HepG2 (cell line): Measurements from ENCODE around the gene DLG2. TPM values are rescaled to one million over a fixed set of nuclear protein-coding genes. Genes with fewer than 3 reads are reported as not detected.

Experiments
- BHLHE40 ChIP-seq: IDR thresholded peaks from 2 replicates; pipeline ENCODE4 v1.6.1; 2011; ENCODE audit warnings: low read length, improper control_type of control experiment
- CCAR2 ChIP-seq: fragments of 200-400 bp; formaldehyde crosslinking; optimal IDR thresholded peaks from 2 replicates; pipeline ENCODE3; 2018; ENCODE audit warnings: low read depth, mild to moderate bottlenecking, low read length, moderate library complexity
- CENPT ChIP-seq: sonication (generic); formaldehyde crosslinking; IDR thresholded peaks from 2 replicates; pipeline ENCODE4 v1.8.0; 2022; ENCODE audit warnings: low read depth, mild to moderate bottlenecking, moderate library complexity, missing genetic modification reagents
- EEA1 ChIP-seq: sonication (generic); formaldehyde crosslinking; IDR thresholded peaks from 2 replicates; pipeline ENCODE4 v1.5.1; 2020; ENCODE audit warnings: mild to moderate bottlenecking, missing genetic modification reagents, borderline replicate concordance
- IKZF1 ChIP-seq: fragments of 450-650 bp; IDR thresholded peaks from 2 replicates; pipeline ENCODE4 v1.7.1; 2016
- KLF12 ChIP-seq: sonication (generic); formaldehyde crosslinking; IDR thresholded peaks from 2 replicates; pipeline ENCODE4 v1.4.0; 2020; ENCODE audit warnings: missing genetic modification reagents, borderline replicate concordance
- MED13 ChIP-seq: sonication (generic); formaldehyde crosslinking; IDR thresholded peaks from 2 replicates; pipeline ENCODE4 v1.5.0; 2020; ENCODE audit warnings: missing genetic modification reagents
- ONECUT2 ChIP-seq: sonication (generic); formaldehyde crosslinking; IDR thresholded peaks from 2 replicates; pipeline ENCODE4 v1.4.0; 2020; ENCODE audit warnings: missing genetic modification reagents
- RFXANK ChIP-seq: IDR thresholded peaks from 2 replicates; pipeline ENCODE4 v1.6.1; 2016
- RORA ChIP-seq: sonication (generic); formaldehyde crosslinking; IDR thresholded peaks from 2 replicates; pipeline ENCODE4 v1.5.0; 2020; ENCODE audit warnings: mild to moderate bottlenecking, missing genetic modification reagents, moderate library complexity
- SCMH1 ChIP-seq: sonication (generic); formaldehyde crosslinking; IDR thresholded peaks from 2 replicates; pipeline ENCODE4 v1.9.0; 2021; ENCODE audit warnings: missing genetic modification reagents, mild to moderate bottlenecking, borderline replicate concordance
- TMF1 ChIP-seq: sonication (generic); formaldehyde crosslinking; IDR thresholded peaks from 2 replicates; pipeline ENCODE4 v1.8.1; 2022; ENCODE audit warnings: low read depth, missing genetic modification reagents
- ZBTB20 ChIP-seq: sonication (generic); formaldehyde crosslinking; IDR thresholded peaks from 2 replicates; pipeline ENCODE4 v1.8.1; 2023; ENCODE audit warnings: missing genetic modification reagents, low read depth, mild to moderate bottlenecking, borderline replicate concordance
- ZFP62 ChIP-seq: sonication (generic); formaldehyde crosslinking; IDR thresholded peaks from 2 replicates; pipeline ENCODE4 v1.4.0; 2020; ENCODE audit warnings: missing genetic modification reagents
- ZNF235 ChIP-seq: sonication (generic); formaldehyde crosslinking; IDR thresholded peaks from 2 replicates; pipeline ENCODE4 v1.8.1; 2023; ENCODE audit warnings: mild to moderate bottlenecking, missing genetic modification reagents, borderline replicate concordance
- ZNF558 ChIP-seq: sonication (generic); formaldehyde crosslinking; IDR thresholded peaks from 2 replicates; pipeline ENCODE4 v1.9.0; 2022; ENCODE audit warnings: mild to moderate bottlenecking, missing genetic modification reagents, borderline replicate concordance
- polyA plus RNA-seq, 8 experiments: library from polyadenylated mRNA; depleted of rRNA in 3 of 8; stranded (reverse) in 7 of 8; unstranded in 1 of 8; fragments of >200 nt; fragmentation: Illumina TruSeq in 4 of 8; extraction: Trizol in 4 of 8; gene quantifications; 2 replicates each; pipeline versions ENCODE4 v1.2.1 to v1.2.3, GENCODE V29; 2011 to 2016; ENCODE audit warnings: low read depth in 4 of 8, missing spikeins in 1 of 8, mixed read lengths in 1 of 8; ENCODE audit not compliant: insufficient read depth in 1 of 8
- total RNA-seq, 5 experiments: library from RNA; depleted of rRNA; stranded (reverse); fragments of >200 nt; fragmentation: Illumina TruSeq; extraction: Trizol; gene quantifications; 2 replicates each; pipeline ENCODE4 v1.2.3, GENCODE V29; 2016; ENCODE audit warnings: low read depth in 1 of 5
- TF ChIP-seq, protein P1 (sequence below): sonication (generic); formaldehyde crosslinking; IDR thresholded peaks from 2 replicates; pipeline ENCODE4 v1.8.0; 2022; ENCODE audit warnings: low read depth, missing genetic modification reagents
- TF ChIP-seq, protein P2 (sequence below): IDR thresholded peaks from 2 replicates; pipeline ENCODE4 v1.6.1; 2016; ENCODE audit warnings: control low read depth
- TF ChIP-seq, protein P3 (sequence below): sonication (generic); formaldehyde crosslinking; IDR thresholded peaks from 2 replicates; pipeline ENCODE4 v1.5.0; 2020; ENCODE audit warnings: missing genetic modification reagents
- TF ChIP-seq, protein P4 (sequence below): sonication (generic); formaldehyde crosslinking; conservative IDR thresholded peaks from 2 replicates; pipeline ENCODE4 v1.8.0; 2022; ENCODE audit warnings: low read depth, missing genetic modification reagents
- TF ChIP-seq, protein P5 (sequence below): sonication (generic); formaldehyde crosslinking; IDR thresholded peaks from 2 replicates; pipeline ENCODE4 v1.4.0; 2020; ENCODE audit warnings: low read depth, mild to moderate bottlenecking, missing genetic modification reagents
- TF ChIP-seq, protein P6 (sequence below): sonication (generic); formaldehyde crosslinking; IDR thresholded peaks from 2 replicates; pipeline ENCODE4 v1.5.0; 2020; ENCODE audit warnings: missing genetic modification reagents, mild to moderate bottlenecking, borderline replicate concordance

The DLG2 gene
- total and polyA plus RNA-seq, 2 of the 13 experiments (the other 11 are each of a cell fraction or from before 2014, with no cell fraction given), result 0.46 to 1.0 TPM

DNA sequence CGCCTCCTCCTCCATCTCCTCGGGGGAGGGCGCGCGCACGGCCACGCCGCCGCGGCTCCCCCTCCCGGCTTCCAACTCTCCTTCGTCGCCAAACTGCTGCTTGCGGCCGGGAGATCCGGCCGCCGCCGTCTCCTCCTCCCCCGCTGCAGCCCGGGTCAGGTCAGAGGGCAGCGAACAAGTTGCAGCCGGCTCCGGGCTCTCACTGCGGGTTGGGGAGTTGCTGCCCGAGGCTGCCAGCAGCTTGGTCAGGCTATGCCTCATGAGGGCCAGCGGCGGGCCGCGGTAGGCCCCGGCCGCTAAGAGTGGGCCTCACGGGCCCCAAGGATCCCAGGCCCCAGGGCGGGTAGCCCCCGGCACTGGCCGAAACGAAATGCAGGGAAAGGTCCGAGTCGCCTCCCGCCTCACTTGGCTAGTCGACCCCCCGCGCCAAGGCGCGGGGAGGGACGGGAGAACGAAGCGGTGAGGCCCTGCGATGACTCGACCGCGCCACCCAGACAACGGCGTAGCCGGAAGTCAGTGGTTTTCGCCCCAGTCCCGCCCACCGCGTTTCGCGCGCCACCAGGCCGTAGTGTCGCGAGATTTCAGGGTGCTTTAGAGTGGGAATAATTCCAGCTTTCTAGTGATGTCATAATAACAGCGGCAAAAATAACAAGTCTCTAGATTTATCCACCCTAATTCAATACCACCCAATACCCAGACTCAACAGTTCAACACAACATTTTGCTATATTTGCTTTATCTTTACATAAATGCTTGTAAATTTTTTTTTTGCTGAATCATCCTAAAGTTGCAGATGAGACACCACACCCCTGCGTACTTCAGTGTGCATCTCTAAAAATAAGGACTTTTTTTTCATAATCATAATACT, 37.7 kb upstream of the DLG2 start, which contains the start of gene CREBZF (continued):
- 0 out of 2 replicates have a peak, but pooled peaks have one; percentile 45 for TF ChIP-seq CENPT (CRISPR knock-in tag)
- no peak for TF ChIP-seq ZFP62 (CRISPR knock-in tag)
- TF ChIP-seq, protein P1, sequence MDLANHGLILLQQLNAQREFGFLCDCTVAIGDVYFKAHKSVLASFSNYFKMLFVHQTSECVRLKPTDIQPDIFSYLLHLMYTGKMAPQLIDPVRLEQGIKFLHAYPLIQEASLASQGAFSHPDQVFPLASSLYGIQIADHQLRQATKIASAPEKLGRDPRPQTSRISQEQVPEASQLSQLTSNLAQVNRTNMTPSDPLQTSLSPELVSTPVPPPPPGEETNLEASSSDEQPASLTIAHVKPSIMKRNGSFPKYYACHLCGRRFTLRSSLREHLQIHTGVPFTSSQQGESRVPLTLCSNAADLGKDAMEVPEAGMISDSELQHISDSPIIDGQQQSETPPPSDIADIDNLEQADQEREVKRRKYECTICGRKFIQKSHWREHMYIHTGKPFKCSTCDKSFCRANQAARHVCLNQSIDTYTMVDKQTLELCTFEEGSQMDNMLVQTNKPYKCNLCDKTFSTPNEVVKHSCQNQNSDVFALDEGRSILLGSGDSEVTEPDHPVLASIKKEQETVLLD, result no peak
- TF ChIP-seq IKZF1, result no peak
- TF ChIP-seq RORA (CRISPR knock-in tag), result no peak
- TF ChIP-seq, protein P2, sequence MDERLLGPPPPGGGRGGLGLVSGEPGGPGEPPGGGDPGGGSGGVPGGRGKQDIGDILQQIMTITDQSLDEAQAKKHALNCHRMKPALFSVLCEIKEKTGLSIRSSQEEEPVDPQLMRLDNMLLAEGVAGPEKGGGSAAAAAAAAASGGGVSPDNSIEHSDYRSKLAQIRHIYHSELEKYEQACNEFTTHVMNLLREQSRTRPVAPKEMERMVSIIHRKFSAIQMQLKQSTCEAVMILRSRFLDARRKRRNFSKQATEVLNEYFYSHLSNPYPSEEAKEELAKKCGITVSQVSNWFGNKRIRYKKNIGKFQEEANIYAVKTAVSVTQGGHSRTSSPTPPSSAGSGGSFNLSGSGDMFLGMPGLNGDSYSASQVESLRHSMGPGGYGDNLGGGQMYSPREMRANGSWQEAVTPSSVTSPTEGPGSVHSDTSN (CRISPR knock-in tag), result no peak
- TF ChIP-seq MED13 (CRISPR knock-in tag), result no peak
- TF ChIP-seq RFXANK (CRISPR knock-in tag), result no peak
- no peak for TF ChIP-seq SCMH1 (CRISPR knock-in tag)
- TF ChIP-seq, protein P3, sequence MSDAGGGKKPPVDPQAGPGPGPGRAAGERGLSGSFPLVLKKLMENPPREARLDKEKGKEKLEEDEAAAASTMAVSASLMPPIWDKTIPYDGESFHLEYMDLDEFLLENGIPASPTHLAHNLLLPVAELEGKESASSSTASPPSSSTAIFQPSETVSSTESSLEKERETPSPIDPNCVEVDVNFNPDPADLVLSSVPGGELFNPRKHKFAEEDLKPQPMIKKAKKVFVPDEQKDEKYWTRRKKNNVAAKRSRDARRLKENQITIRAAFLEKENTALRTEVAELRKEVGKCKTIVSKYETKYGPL (CRISPR knock-in tag), result 0 out of 2 replicates have a peak, but pooled peaks have one; percentile 60
- TF ChIP-seq ZNF558 (CRISPR knock-in tag), result no peak; the same call in 1 of the 2 replicates
- TF ChIP-seq, protein P4, sequence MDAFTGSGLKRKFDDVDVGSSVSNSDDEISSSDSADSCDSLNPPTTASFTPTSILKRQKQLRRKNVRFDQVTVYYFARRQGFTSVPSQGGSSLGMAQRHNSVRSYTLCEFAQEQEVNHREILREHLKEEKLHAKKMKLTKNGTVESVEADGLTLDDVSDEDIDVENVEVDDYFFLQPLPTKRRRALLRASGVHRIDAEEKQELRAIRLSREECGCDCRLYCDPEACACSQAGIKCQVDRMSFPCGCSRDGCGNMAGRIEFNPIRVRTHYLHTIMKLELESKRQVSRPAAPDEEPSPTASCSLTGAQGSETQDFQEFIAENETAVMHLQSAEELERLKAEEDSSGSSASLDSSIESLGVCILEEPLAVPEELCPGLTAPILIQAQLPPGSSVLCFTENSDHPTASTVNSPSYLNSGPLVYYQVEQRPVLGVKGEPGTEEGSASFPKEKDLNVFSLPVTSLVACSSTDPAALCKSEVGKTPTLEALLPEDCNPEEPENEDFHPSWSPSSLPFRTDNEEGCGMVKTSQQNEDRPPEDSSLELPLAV (CRISPR knock-in tag), result no peak
- TF ChIP-seq EEA1 (CRISPR knock-in tag), result 0 out of 2 replicates have a peak, but pooled peaks have one; percentile 55
- TF ChIP-seq ZNF235 (CRISPR knock-in tag), result peak; percentile 94; the same call in 1 of the 2 replicates
- peak; percentile 78; the same call in 1 of the 2 replicates for TF ChIP-seq TMF1
- TF ChIP-seq ZBTB20 (CRISPR knock-in tag), result peak; percentile 83
- no peak for TF ChIP-seq ONECUT2 (CRISPR knock-in tag)
- no peak for TF ChIP-seq BHLHE40
- TF ChIP-seq CCAR2, result no peak
- TF ChIP-seq, protein P5, sequence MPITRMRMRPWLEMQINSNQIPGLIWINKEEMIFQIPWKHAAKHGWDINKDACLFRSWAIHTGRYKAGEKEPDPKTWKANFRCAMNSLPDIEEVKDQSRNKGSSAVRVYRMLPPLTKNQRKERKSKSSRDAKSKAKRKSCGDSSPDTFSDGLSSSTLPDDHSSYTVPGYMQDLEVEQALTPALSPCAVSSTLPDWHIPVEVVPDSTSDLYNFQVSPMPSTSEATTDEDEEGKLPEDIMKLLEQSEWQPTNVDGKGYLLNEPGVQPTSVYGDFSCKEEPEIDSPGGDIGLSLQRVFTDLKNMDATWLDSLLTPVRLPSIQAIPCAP, result no peak
- TF ChIP-seq KLF12, result no peak
- TF ChIP-seq, protein P6, sequence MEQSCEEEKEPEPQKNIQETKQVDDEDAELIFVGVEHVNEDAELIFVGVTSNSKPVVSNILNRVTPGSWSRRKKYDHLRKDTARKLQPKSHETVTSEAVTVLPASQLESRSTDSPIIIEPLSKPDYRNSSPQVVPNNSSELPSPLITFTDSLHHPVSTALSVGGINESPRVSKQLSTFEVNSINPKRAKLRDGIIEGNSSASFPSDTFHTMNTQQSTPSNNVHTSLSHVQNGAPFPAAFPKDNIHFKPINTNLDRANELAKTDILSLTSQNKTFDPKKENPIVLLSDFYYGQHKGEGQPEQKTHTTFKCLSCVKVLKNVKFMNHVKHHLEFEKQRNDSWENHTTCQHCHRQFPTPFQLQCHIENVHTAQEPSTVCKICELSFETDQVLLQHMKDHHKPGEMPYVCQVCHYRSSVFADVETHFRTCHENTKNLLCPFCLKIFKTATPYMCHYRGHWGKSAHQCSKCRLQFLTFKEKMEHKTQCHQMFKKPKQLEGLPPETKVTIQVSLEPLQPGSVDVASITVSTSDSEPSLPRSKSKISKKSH (CRISPR knock-in tag), result no peak
